Testis (tissue), 3 donors: ENCODE data around the gene ALPL. TPM values are rescaled to one million over a fixed set of nuclear protein-coding genes. Genes with fewer than 3 reads are reported as not detected.
A peak's percentile ranks its signal among the peaks of the same experiment; 100 is the strongest.

ENCODE experiments used
- DNase-seq: peaks from one replicate; pipeline ENCODE4 v3.0.0-alpha.2; 2019
- H3K27ac ChIP-seq, 2 donors: fragments of 200-600 bp; sonication (generic); one replicate each; pipeline ENCODE4 v1.5.1; 2019
- H3K27me3 ChIP-seq: fragments of 200-600 bp; sonication (generic); one replicate; pipeline ENCODE4 v1.5.1; 2019
- H3K36me3 ChIP-seq: fragments of 200-600 bp; sonication (generic); one replicate; pipeline ENCODE4 v1.5.1; 2017; ENCODE audit warnings: low read depth; ENCODE audit errors: missing control alignments
- H3K4me1 ChIP-seq: fragments of 200-600 bp; sonication (generic); one replicate; pipeline ENCODE4 v1.5.1; 2019
- H3K4me3 ChIP-seq, 2 donors: fragments of 200-600 bp; sonication (generic); one replicate each; pipeline ENCODE4 v1.5.1; 2017 to 2019
- H3K9me3 ChIP-seq: fragments of 200-600 bp; sonication (generic); one replicate; pipeline ENCODE4 v1.5.1; 2017
- POLR2A ChIP-seq: fragments of 450-650 bp; IDR thresholded peaks from one replicate; pipeline ENCODE4 v1.6.1; 2017; ENCODE audit warnings: antibody characterized with exemption, mild to moderate bottlenecking, moderate library complexity
- WGBS, 2 donors: methylation state at CpG; one replicate each; pipeline ENCODE4 v1.1.5; 2018; 5-methylcytosine and 5-hydroxymethylcytosine counted together
- intact Hi-C: fragments of 100-400 bp; cut with DNase I; formaldehyde crosslinking; loops from one replicate; pipeline ENCODE4 v1.15.1; 2023; ENCODE audit warnings: low total_unique reads
- polyA plus RNA-seq: library from polyadenylated mRNA; stranded (reverse); fragments of 350-450 nt; fragmentation: Illumina TruSeq; extraction: RNeasy Lipid Tissue Mini Kit (QIAGEN cat#74804); gene quantifications from one replicate; pipeline ENCODE4 v1.2.3, GENCODE V29; 2014; ENCODE audit warnings: low read depth, low replicate concordance; ENCODE audit not compliant: insufficient read depth
- total RNA-seq, 2 donors: library from RNA; depleted of rRNA; stranded (reverse); fragments of >200 nt; gene quantifications; one replicate each; pipeline ENCODE4 v1.2.3, GENCODE V29; 2016
- TF ChIP-seq, protein P1 (sequence below), 3 experiments: fragments of 450-650 bp in 2 of 3; fragments of 200-600 bp in 1 of 3; sonication (generic) in 1 of 3; IDR thresholded peaks; one replicate each; pipeline ENCODE4 v1.5.1; 2016 to 2019; ENCODE audit warnings: antibody characterized with exemption in 3 of 3, mild to moderate bottlenecking in 2 of 3, moderate library complexity in 1 of 3

ALPL gene
- total and polyA plus RNA-seq, 3 donors from 2014 or later: 11.8 to 22.2 (median 15.7) TPM

DNA sequence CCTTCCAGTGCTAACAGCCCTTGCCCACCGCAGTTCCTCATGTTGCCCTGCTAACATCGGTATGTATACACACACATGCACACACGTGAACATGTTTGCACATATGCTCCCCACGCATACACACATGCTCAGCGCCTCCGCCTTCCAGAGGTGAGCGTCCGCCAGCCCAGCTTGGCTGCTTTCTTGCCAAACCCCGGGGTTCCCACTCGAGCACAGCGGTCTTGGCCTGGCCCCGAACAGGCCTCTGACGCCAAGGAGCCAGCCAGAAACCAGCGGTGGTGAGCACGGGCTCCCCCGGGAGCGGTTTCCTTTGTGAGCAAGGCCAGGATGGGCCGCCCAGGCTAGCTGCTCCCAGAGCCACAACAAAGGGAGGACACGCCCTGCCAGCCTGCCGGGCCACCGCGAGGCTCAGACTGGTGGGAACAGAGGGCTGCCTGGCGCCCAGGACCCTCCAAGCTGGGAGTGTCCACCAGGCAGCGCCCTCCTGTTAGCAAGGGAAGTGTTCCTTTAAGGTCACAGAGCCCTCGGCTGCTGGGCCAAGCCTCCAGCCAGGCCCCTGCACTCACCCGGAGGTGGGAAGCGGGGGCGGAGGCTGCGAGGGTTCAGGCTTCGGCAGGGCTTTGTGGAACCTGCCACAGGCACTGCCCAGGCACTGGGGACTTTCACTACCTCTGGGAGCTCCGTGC is 65.4 kb downstream of the ALPL start:
- Histone ChIP-seq H3K9me3 (no peaks in the 10 kb centered on the region), H3K27me3 (no peaks in the 10 kb centered on the region), H3K4me3 (no peak overlapping the region), H3K4me1 (peaks cover 9% of the 10 kb centered on the region), H3K36me3 (no peaks in the 10 kb centered on the region), H3K27ac (peak overlapping the region; percentile 34 to 59)
- TF ChIP-seq, protein P1, sequence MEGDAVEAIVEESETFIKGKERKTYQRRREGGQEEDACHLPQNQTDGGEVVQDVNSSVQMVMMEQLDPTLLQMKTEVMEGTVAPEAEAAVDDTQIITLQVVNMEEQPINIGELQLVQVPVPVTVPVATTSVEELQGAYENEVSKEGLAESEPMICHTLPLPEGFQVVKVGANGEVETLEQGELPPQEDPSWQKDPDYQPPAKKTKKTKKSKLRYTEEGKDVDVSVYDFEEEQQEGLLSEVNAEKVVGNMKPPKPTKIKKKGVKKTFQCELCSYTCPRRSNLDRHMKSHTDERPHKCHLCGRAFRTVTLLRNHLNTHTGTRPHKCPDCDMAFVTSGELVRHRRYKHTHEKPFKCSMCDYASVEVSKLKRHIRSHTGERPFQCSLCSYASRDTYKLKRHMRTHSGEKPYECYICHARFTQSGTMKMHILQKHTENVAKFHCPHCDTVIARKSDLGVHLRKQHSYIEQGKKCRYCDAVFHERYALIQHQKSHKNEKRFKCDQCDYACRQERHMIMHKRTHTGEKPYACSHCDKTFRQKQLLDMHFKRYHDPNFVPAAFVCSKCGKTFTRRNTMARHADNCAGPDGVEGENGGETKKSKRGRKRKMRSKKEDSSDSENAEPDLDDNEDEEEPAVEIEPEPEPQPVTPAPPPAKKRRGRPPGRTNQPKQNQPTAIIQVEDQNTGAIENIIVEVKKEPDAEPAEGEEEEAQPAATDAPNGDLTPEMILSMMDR (IDR thresholded peaks at IDR 0.05): no peak
- no peak for TF ChIP-seq POLR2A
- 42 to 48% methylated on average over 12 to 27 of the region's 31 CpGs for WGBS, 2 donors
- peak; percentile 20 for DNase-seq
- intact Hi-C loops: no loop called here

DNA sequence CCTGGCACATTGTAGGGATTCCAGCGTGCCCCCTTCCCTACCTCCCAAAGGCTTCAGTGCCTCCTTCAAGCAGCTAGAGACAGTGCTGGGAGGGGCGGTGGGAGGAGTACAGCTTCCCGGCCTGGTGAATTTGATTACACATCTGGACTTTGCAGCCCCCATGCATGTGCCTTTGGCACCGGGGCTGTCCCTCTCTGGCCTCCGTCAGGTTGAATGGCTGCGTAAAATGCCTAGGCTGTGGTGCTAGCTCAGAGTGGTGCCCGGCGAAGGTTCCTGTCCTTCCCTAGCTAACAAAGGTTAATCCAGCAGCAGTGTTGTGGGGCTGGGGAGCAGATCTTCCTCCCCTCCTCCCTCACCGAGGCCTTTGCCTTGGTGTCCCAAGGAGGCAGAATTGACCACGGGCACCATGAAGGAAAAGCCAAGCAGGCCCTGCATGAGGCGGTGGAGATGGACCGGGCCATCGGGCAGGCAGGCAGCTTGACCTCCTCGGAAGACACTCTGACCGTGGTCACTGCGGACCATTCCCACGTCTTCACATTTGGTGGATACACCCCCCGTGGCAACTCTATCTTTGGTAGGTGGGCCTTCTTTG is 66.2 kb downstream of the ALPL start:
- H3K4me3 ChIP-seq: no peak overlapping the region
- H3K9me3 ChIP-seq: no peaks in the 10 kb centered on the region
- H3K4me1 ChIP-seq: peaks cover 9% of the 10 kb centered on the region
- no peak for DNase-seq
- TF ChIP-seq, protein P1 (IDR thresholded peaks at IDR 0.05): no peak
- TF ChIP-seq POLR2A: no peak
- WGBS, 2 donors: 86 to 94% methylated on average over 10 to 18 of the region's 18 CpGs
- H3K36me3 ChIP-seq: no peaks in the 10 kb centered on the region
- no peaks in the 10 kb centered on the region for H3K27me3 ChIP-seq
- intact Hi-C loops: no loop called here
- no peak overlapping the region for H3K27ac ChIP-seq

DNA sequence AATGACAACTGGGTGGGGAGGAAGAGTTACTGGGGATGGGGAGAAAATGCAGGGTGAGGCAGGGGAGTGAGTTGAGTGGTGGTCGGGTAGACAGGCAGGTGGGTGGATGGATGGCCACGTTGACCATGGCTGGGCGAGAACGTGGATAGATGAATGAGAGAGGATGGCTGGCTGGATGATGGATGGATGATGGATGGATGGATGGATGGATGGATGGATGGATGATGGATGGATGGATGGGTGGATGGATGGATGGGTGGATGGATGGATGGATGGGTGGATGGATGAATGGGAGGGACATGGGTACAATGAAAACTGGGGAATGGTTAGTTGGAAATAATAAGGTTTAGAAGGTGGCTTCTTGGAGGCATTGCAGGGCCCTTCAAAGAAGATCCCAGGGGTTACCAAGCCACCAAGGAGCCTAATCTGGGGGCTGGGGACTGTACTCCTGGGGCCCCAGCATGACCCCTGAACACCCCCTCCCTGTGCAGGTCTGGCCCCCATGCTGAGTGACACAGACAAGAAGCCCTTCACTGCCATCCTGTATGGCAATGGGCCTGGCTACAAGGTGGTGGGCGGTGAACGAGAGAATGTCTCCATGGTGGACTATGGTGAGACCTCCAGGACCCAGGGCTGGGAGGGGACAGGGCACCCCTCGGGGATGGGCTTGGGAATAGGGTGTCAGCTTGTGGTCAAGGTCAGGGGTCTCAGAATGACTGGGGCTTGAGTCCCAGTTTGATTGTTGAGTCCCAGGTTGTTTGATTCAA is 67.0 kb downstream of the ALPL start:
- Histone ChIP-seq H3K4me3 (no peak overlapping the region), H3K9me3 (no peaks in the 10 kb centered on the region), H3K27ac (no peak overlapping the region), H3K36me3 (no peaks in the 10 kb centered on the region), H3K4me1 (peaks cover 9% of the 10 kb centered on the region), H3K27me3 (no peaks in the 10 kb centered on the region)
- intact Hi-C loops: no loop called here
- WGBS, 2 donors: 96% methylated on average over 7 of the region's 7 CpGs
- TF ChIP-seq, protein P1 (IDR thresholded peaks at IDR 0.05): no peak
- TF ChIP-seq POLR2A: no peak
- DNase-seq: no peak

DNA sequence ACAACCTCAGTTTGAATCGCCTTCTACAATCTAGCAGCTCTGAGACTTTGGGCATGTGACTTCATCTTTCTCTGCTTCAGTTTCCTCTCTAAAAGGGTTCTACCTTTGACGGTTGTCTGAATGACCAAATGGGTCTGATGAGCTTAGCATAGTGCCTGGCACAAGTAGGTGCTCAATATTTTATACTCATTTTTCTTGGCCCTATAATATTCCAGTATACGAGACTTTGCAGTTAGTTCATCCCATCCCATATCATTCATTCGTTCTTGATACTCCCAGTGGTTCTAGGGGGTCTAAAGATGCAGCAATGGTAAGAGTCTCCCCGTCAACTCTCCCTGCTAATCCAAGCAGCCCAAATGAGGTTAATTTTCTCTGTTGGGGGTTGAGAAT is 67.6 kb downstream of the ALPL start:
- Histone ChIP-seq H3K27ac (no peak overlapping the region), H3K36me3 (no peaks in the 10 kb centered on the region), H3K4me3 (no peak overlapping the region), H3K4me1 (peaks cover 9% of the 10 kb centered on the region), H3K27me3 (no peaks in the 10 kb centered on the region), H3K9me3 (no peaks in the 10 kb centered on the region)
- intact Hi-C loops: no loop called here
- DNase-seq: no peak
- TF ChIP-seq POLR2A: no peak
- TF ChIP-seq, protein P1 (IDR thresholded peaks at IDR 0.05): no peak
- WGBS, 2 donors: 93 to 96% methylated on average over 5 of the region's 5 CpGs
